K562 (cell line): ENCODE data around the gene SCN8A. TPM values are rescaled to one million over a fixed set of nuclear protein-coding genes. Genes with fewer than 3 reads are reported as not detected.

Experiments
- ATAC-seq: fragments of 200-7000 bp; cut with Tn5 transposase; 3 replicates; pipeline ENCODE4 v1.9.1; 2020; ENCODE audit warnings: moderate library complexity
- BruUV-seq: library from RNA; stranded (reverse); fragments of 400-500 nt; replicated peaks from 2 replicates; lab custom pipeline; 2021; lab: Mats Ljungman, UMichigan
- CTCF ChIA-PET: fragments of 300-600 bp; formaldehyde crosslinking; extraction: SDS; loops from one replicate; lab custom pipeline; 2021; ENCODE audit warnings: low intra/inter-chr PET ratio; lab: Yijun Ruan, JAX
- POLR2A ChIA-PET: fragments of 300-600, 350-650 bp; sonication (Branson Sonifier 250); formaldehyde crosslinking; extraction: SDS; loops from one replicate; lab custom pipeline; 2021; ENCODE audit warnings: antibody characterized with exemption, inconsistent platforms; lab: Yijun Ruan, JAX
- DNase-seq, 4 experiments: peaks; one replicate each; pipeline versions ENCODE4 v3.0.0 to v3.0.0-alpha.2; 2011 to 2018; ENCODE audit warnings: low spot score in 3 of 4, mixed read lengths in 3 of 4; ENCODE audit errors: extremely low read depth in 1 of 4
- FAIRE-seq: peaks from 2 replicates; lab custom pipeline; 2011; peaks lifted over from hg19 to GRCh38; lab: Jason Lieb, UNC
- H2AFZ ChIP-seq: 2 replicates; pipeline ENCODE4 v1.6.0; 2011; ENCODE audit warnings: low read depth, low read length, control low read depth, inconsistent platforms
- H3K27ac ChIP-seq: fragments of 200-600 bp; 3 replicates; pipeline ENCODE4 v1.8.0; 2011; ENCODE audit warnings: low read depth, mild to moderate bottlenecking, control low read depth, inconsistent platforms, low read length, moderate library complexity, mixed read lengths; ENCODE audit errors: extremely low read depth
- H3K27me3 ChIP-seq, 2 experiments: fragments of 300-600 bp in 1 of 2; 2 replicates in 1 of 2; 3 replicates in 1 of 2; pipeline versions ENCODE4 v1.6.0 to v1.8.0; 2011; ENCODE audit warnings: inconsistent platforms in 2 of 2, low read length in 2 of 2, mild to moderate bottlenecking in 1 of 2, mixed read lengths in 1 of 2, moderate library complexity in 1 of 2; ENCODE audit not compliant: control insufficient read depth in 2 of 2, insufficient read depth in 2 of 2
- H3K36me3 ChIP-seq: fragments of 300-600 bp; 3 replicates; pipeline ENCODE4 v1.8.0; 2011; ENCODE audit warnings: mild to moderate bottlenecking, low read length, inconsistent platforms; ENCODE audit not compliant: control insufficient read depth, insufficient read depth
- H3K4me1 ChIP-seq, 2 experiments: fragments of 200-600 bp in 1 of 2; replicated peaks in 1 of 2; 2 replicates in 1 of 2; 3 replicates in 1 of 2; pipeline versions ENCODE4 v1.5.1 to v1.8.0; 2011; ENCODE audit warnings: inconsistent platforms in 2 of 2, low read length in 2 of 2, mild to moderate bottlenecking in 1 of 2, mixed read lengths in 1 of 2, moderate library complexity in 1 of 2; ENCODE audit not compliant: control insufficient read depth in 2 of 2, insufficient read depth in 2 of 2
- H3K4me2 ChIP-seq: 2 replicates; pipeline ENCODE4 v1.6.1; 2011; ENCODE audit warnings: low read length, control low read depth, inconsistent platforms, mixed read lengths; ENCODE audit not compliant: insufficient read depth
- H3K4me3 ChIP-seq: fragments of 200-600 bp; sonication (generic), shearing (Covaris generic); 2 replicates; pipeline ENCODE4 v1.5.1; 2016; ENCODE audit warnings: control low read depth, inconsistent platforms
- H3K79me2 ChIP-seq: fragments of 200-600 bp; 3 replicates; pipeline ENCODE4 v1.8.0; 2011; ENCODE audit warnings: low read length, inconsistent platforms; ENCODE audit not compliant: control insufficient read depth, insufficient read depth
- H3K9ac ChIP-seq, 2 experiments: 2 replicates each; pipeline versions ENCODE4 v1.6.0 to v1.6.1; 2011; ENCODE audit warnings: low read depth in 2 of 2, low read length in 2 of 2, control low read depth in 1 of 2, inconsistent platforms in 1 of 2, mild to moderate bottlenecking in 1 of 2, mixed read lengths in 1 of 2; ENCODE audit not compliant: insufficient read depth in 1 of 2
- H3K9me1 ChIP-seq: one replicate; pipeline ENCODE4 v1.6.0; 2011; ENCODE audit warnings: inconsistent platforms, mild to moderate bottlenecking, low read length, moderate library complexity; ENCODE audit not compliant: control insufficient read depth, insufficient read depth
- H3K9me3 ChIP-seq: replicated peaks from 2 replicates; pipeline ENCODE4 v1.5.1; 2011; ENCODE audit warnings: low read depth, low read length, inconsistent platforms; ENCODE audit not compliant: control insufficient read depth, insufficient read depth
- H4K20me1 ChIP-seq: replicated peaks from 2 replicates; pipeline ENCODE4 v1.6.1; 2011; ENCODE audit warnings: low read length, inconsistent platforms, mixed read lengths; ENCODE audit not compliant: control insufficient read depth, insufficient read depth
- FOXJ2 ChIP-seq: fragments of 200-800 bp; sonication (Bioruptor generic); IDR thresholded peaks from 2 replicates; pipeline ENCODE4 v1.6.1; 2016; ENCODE audit warnings: missing genetic modification characterization, missing compliant biosample characterization
- FOXM1 ChIP-seq, 2 experiments: fragments of 450-650 bp in 1 of 2; sonication (generic) in 1 of 2; formaldehyde crosslinking in 1 of 2; IDR thresholded peaks; 2 replicates each; pipeline versions ENCODE4 v1.6.1 to v1.9.0; 2017 to 2022; ENCODE audit warnings: low read depth in 2 of 2, mild to moderate bottlenecking in 2 of 2, missing genetic modification reagents in 1 of 2, moderate library complexity in 1 of 2
- MAZ ChIP-seq, 2 experiments: fragments of 450-650 bp in 1 of 2; sonication (generic) in 1 of 2; formaldehyde crosslinking; IDR thresholded peaks in 1 of 2; conservative IDR thresholded peaks in 1 of 2; 2 replicates each; pipeline versions ENCODE4 v1.4.0 to v1.5.0; 2020; ENCODE audit warnings: mild to moderate bottlenecking in 1 of 2, missing genetic modification reagents in 1 of 2
- POLR3A ChIP-seq: IDR thresholded peaks from 2 replicates; pipeline ENCODE4 v1.6.1; 2011; ENCODE audit warnings: borderline replicate concordance, mild to moderate bottlenecking, moderate library complexity; ENCODE audit not compliant: insufficient read length, insufficient read depth; ENCODE audit errors: extremely low read depth
- ZNF778 ChIP-seq: fragments of 450-650 bp; formaldehyde crosslinking; IDR thresholded peaks from 2 replicates; pipeline ENCODE4 v1.4.0; 2020; ENCODE audit warnings: mild to moderate bottlenecking, moderate library complexity
- WGBS: fragments of 100-300 bp; shearing (Covaris generic); methylation state at CpG from one replicate; pipeline ENCODE4 v1.1.6; 2016; ENCODE audit warnings: low coverage, mixed read lengths; ENCODE audit not compliant: insufficient coverage; ENCODE audit errors: missing lambda C conversion rate; 5-methylcytosine and 5-hydroxymethylcytosine counted together
- in situ Hi-C: fragments of 300-500 bp; cut with MboI; formaldehyde crosslinking; loops from 4 replicates; pipeline ENCODE4 v1.15.0; 2018; ENCODE audit warnings: inconsistent platforms, mixed read lengths
- intact Hi-C: fragments of 100-400 bp; cut with micrococcal nuclease; formaldehyde crosslinking; loops from 2 replicates; pipeline ENCODE4 v1.14.2; 2022
- polyA plus RNA-seq, 8 experiments: library from polyadenylated mRNA; depleted of rRNA in 4 of 8; stranded (reverse) in 5 of 8; unstranded in 3 of 8; fragments of >200 nt; fragmentation: Nextera tagmentation in 2 of 8; fragmentation: Illumina TruSeq in 1 of 8; extraction: Ambion mirVana in 2 of 8; extraction: Trizol in 1 of 8; gene quantifications; 2 replicates each; pipeline versions ENCODE4 v1.2.1 to v1.2.3, GENCODE V29; 2011 to 2014; ENCODE audit warnings: inconsistent platforms in 1 of 8, missing spikeins in 1 of 8
- total RNA-seq, 7 experiments: library from RNA; depleted of rRNA in 6 of 7; stranded (reverse); fragments of >200 nt in 6 of 7; fragmentation: Illumina TruSeq in 2 of 7; extraction: Trizol in 2 of 7; gene quantifications; 2 replicates each; pipeline versions ENCODE4 v1.2.1 to v1.2.3, GENCODE V29; 2011 to 2021; ENCODE audit warnings: low replicate concordance in 1 of 7
- TF ChIP-seq, protein P1 (sequence below): fragments of 250-450 bp; sonication (Bioruptor Pico); IDR thresholded peaks from 2 replicates; pipeline ENCODE4 v1.5.0; 2020; ENCODE audit warnings: mild to moderate bottlenecking

Gene SCN8A
- total and polyA plus RNA-seq, 9 of the 15 experiments (the other 6 are each of a cell fraction or from before 2014, with no cell fraction given): 0.03 to 0.29 (median 0.15) TPM; not detected in 1

DNA sequence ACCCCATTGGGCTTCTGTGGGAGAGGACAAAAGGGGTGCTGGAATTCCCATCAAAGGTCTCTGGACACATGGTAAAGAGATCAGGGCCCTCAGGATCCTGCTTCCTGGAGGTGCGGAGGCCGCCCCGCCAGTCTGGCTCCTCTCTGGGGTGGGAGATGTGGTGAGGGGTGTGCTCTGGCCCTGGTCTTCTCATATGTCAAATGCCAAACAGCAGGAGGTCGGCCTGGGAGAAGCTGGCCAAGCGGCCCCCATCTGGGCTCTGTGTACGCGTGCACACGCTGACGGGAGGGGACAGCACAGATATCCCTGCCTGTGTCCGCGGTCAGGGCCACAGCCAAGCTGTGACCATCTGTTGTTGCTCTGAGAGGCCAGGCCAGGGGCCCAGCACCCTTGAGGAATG lies 243.4 kb downstream of the SCN8A start:
- ATAC-seq (no peak), DNase-seq (no peak), FAIRE-seq (no peak)
- POLR2A ChIA-PET: no interaction called here
- WGBS: 2% methylated on average over 11 of the region's 11 CpGs
- CTCF ChIA-PET: no interaction called here
- BruUV-seq: no TSS peak
- in situ Hi-C loops (no loop called here), intact Hi-C loops (no loop called here)
- Histone ChIP-seq H3K27ac (no peak overlapping the region), H3K4me2 (no peak overlapping the region), H3K4me1 (no peaks in the 10 kb centered on the region), H3K79me2 (no peaks in the 10 kb centered on the region), H3K9me1 (no peaks in the 10 kb centered on the region), H3K4me3 (no peak overlapping the region), H3K36me3 (no peaks in the 10 kb centered on the region), H3K9me3 (no peaks in the 10 kb centered on the region), H2AFZ (no peak overlapping the region), H4K20me1 (peaks cover 10% of the 10 kb centered on the region), H3K27me3 (peaks cover 22 to 76% of the 10 kb centered on the region in 2 experiments), H3K9ac (no peak overlapping the region)
- TF ChIP-seq ZNF778 (CRISPR knock-in tag) (no peak), FOXM1 (IDR thresholded peaks at IDR 0.05; ENCODE audit: low read depth) (no peak), FOXM1 (CRISPR knock-in tag; IDR thresholded peaks at IDR 0.05; ENCODE audit: low read depth) (no peak), POLR3A (no peak), FOXJ2 (tag) (no peak), MAZ (CRISPR knock-in tag; conservative IDR thresholded peaks at IDR 0.05 in 1 of 2, IDR thresholded peaks at IDR 0.05 in 1 of 2) (no peak)
- TF ChIP-seq, protein P1, sequence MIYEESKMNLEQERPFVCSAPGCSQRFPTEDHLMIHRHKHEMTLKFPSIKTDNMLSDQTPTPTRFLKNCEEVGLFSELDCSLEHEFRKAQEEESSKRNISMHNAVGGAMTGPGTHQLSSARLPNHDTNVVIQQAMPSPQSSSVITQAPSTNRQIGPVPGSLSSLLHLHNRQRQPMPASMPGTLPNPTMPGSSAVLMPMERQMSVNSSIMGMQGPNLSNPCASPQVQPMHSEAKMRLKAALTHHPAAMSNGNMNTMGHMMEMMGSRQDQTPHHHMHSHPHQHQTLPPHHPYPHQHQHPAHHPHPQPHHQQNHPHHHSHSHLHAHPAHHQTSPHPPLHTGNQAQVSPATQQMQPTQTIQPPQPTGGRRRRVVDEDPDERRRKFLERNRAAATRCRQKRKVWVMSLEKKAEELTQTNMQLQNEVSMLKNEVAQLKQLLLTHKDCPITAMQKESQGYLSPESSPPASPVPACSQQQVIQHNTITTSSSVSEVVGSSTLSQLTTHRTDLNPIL (CRISPR knock-in tag): no peak
